DND-41 (cell line): ENCODE results near the gene CLNK.

Experiments
- ATAC-seq: fragments of 200-7000 bp; cut with Tn5 transposase; 3 replicates; pipeline ENCODE4 v1.9.1; 2021; ENCODE audit warnings: low read depth; ENCODE audit not compliant: insufficient read depth
- DNase-seq: peaks from one replicate; pipeline ENCODE4 v3.0.0-alpha.2; 2020
- H2AFZ ChIP-seq: 2 replicates; pipeline ENCODE4 v1.6.0; 2012; ENCODE audit warnings: low read depth, low read length
- H3K27ac ChIP-seq: 2 replicates; pipeline ENCODE4 v1.5.1; 2012; ENCODE audit warnings: low read length, inconsistent platforms
- H3K27me3 ChIP-seq: fragments of 200-600 bp; sonication (generic); 2 replicates; pipeline ENCODE4 v1.6.0; 2012; ENCODE audit warnings: low read length, mild to moderate bottlenecking, inconsistent platforms; ENCODE audit not compliant: insufficient read depth, poor library complexity
- H3K36me3 ChIP-seq: 2 replicates; pipeline ENCODE4 v1.5.1; 2012; ENCODE audit warnings: low read length, inconsistent platforms; ENCODE audit not compliant: insufficient read depth
- H3K4me1 ChIP-seq: 2 replicates; pipeline ENCODE4 v1.5.1; 2012; ENCODE audit warnings: mild to moderate bottlenecking, low read length; ENCODE audit not compliant: insufficient read depth
- H3K4me2 ChIP-seq: 2 replicates; pipeline ENCODE4 v1.6.0; 2012; ENCODE audit warnings: mild to moderate bottlenecking, moderate library complexity, low read length, inconsistent platforms; ENCODE audit not compliant: insufficient read depth
- H3K4me3 ChIP-seq, 2 experiments: fragments of 200-600 bp in 1 of 2; shearing (Covaris generic) in 1 of 2; 2 replicates each; pipeline ENCODE4 v1.5.1; 2012 to 2016; ENCODE audit warnings: inconsistent platforms in 2 of 2, low read length in 2 of 2, mild to moderate bottlenecking in 2 of 2, low read depth in 1 of 2, moderate library complexity in 1 of 2
- H3K79me2 ChIP-seq: 2 replicates; pipeline ENCODE4 v1.6.0; 2012; ENCODE audit warnings: low read length, inconsistent platforms; ENCODE audit not compliant: insufficient read depth
- H3K9ac ChIP-seq: 2 replicates; pipeline ENCODE4 v1.6.0; 2012; ENCODE audit warnings: low read depth, mild to moderate bottlenecking, inconsistent platforms, low read length, moderate library complexity
- H3K9me3 ChIP-seq: 2 replicates; pipeline ENCODE4 v1.5.1; 2012; ENCODE audit warnings: low read length, moderate library complexity, mild to moderate bottlenecking, inconsistent platforms; ENCODE audit not compliant: insufficient read depth, severe bottlenecking
- H4K20me1 ChIP-seq: 2 replicates; pipeline ENCODE4 v1.6.0; 2012; ENCODE audit warnings: low read length; ENCODE audit not compliant: insufficient read depth
- EZH2 ChIP-seq: IDR thresholded peaks from 3 replicates; pipeline ENCODE4 v1.6.1; 2012; ENCODE audit warnings: borderline replicate concordance, low read depth, mild to moderate bottlenecking, moderate library complexity, low read length, inconsistent platforms; ENCODE audit not compliant: severe bottlenecking
- TF ChIP-seq, protein P1 (sequence below): IDR thresholded peaks from 2 replicates; pipeline ENCODE4 v1.5.1; 2012; ENCODE audit warnings: borderline replicate concordance, low read length, moderate library complexity, mild to moderate bottlenecking; ENCODE audit not compliant: poor library complexity, severe bottlenecking; ENCODE audit errors: extremely low read depth

CLNK gene

DNA sequence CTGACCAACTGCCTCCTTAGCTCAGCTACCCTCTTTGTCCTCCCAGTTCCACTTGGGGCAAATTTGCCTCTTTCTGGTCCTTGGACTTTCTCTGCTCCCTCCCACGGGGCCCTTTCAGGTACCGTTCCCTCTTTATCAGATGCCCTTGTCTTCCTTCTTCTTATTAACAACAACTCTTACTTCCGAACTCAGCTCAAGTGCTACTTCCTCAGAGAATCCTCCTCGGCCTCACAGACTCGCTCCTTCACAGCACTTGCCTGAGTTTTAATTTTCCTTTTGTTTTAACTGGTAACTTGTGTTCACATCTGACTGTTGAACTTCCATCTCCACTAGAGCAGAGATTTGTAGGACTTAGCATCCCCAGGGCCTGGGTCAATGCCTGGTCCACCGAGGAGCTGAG, 85.7 kb downstream of the CLNK start:
- no peak overlapping the region for H3K27ac ChIP-seq
- no peak for TF ChIP-seq EZH2
- TF ChIP-seq, protein P1, sequence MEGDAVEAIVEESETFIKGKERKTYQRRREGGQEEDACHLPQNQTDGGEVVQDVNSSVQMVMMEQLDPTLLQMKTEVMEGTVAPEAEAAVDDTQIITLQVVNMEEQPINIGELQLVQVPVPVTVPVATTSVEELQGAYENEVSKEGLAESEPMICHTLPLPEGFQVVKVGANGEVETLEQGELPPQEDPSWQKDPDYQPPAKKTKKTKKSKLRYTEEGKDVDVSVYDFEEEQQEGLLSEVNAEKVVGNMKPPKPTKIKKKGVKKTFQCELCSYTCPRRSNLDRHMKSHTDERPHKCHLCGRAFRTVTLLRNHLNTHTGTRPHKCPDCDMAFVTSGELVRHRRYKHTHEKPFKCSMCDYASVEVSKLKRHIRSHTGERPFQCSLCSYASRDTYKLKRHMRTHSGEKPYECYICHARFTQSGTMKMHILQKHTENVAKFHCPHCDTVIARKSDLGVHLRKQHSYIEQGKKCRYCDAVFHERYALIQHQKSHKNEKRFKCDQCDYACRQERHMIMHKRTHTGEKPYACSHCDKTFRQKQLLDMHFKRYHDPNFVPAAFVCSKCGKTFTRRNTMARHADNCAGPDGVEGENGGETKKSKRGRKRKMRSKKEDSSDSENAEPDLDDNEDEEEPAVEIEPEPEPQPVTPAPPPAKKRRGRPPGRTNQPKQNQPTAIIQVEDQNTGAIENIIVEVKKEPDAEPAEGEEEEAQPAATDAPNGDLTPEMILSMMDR, result no peak

GRCh38 chr4:10596586-10597290, 87.8 kb downstream of the CLNK start:
- no peak for DNase-seq
- ATAC-seq, result no peak
- TF ChIP-seq, protein P1, result no peak
- TF ChIP-seq EZH2, result no peak
- no peaks in the 10 kb centered on the region for H3K4me1 ChIP-seq
- H3K27me3 ChIP-seq, result no peaks in the 10 kb centered on the region
- H3K27ac ChIP-seq, result no peak overlapping the region
- H4K20me1 ChIP-seq, result no peaks in the 10 kb centered on the region
- no peaks in the 10 kb centered on the region for H3K36me3 ChIP-seq
- no peak overlapping the region for H3K4me3 ChIP-seq
- no peak overlapping the region for H3K9ac ChIP-seq
- no peak overlapping the region for H3K4me2 ChIP-seq
- no peaks in the 10 kb centered on the region for H3K9me3 ChIP-seq
- no peaks in the 10 kb centered on the region for H3K79me2 ChIP-seq
- H2AFZ ChIP-seq, result no peak overlapping the region

More for the DNA sequence above, 85.7 kb downstream of the CLNK start:
- no peak overlapping the region for H3K9ac ChIP-seq
- H3K27me3 ChIP-seq, result no peaks in the 10 kb centered on the region
- no peak overlapping the region for H2AFZ ChIP-seq
- H3K79me2 ChIP-seq, result no peaks in the 10 kb centered on the region
- H3K9me3 ChIP-seq, result no peaks in the 10 kb centered on the region
- ATAC-seq (no peak), DNase-seq (no peak)
- H3K4me1 ChIP-seq, result no peaks in the 10 kb centered on the region
- no peak overlapping the region for H3K4me3 ChIP-seq
- H3K4me2 ChIP-seq, result no peak overlapping the region
- H4K20me1 ChIP-seq, result no peaks in the 10 kb centered on the region
- H3K36me3 ChIP-seq, result no peaks in the 10 kb centered on the region

GRCh38 chr4:10593130-10593529, 91.4 kb downstream of the CLNK start:
- no peaks in the 10 kb centered on the region for H4K20me1 ChIP-seq
- no peak overlapping the region for H3K9ac ChIP-seq
- no peak overlapping the region for H3K4me3 ChIP-seq
- H2AFZ ChIP-seq, result no peak overlapping the region
- peaks cover 25% of the 10 kb centered on the region for H3K4me1 ChIP-seq
- H3K9me3 ChIP-seq, result no peaks in the 10 kb centered on the region
- no peak for ATAC-seq
- no peak overlapping the region for H3K27ac ChIP-seq
- TF ChIP-seq, protein P1, result no peak
- TF ChIP-seq EZH2, result no peak
- no peak overlapping the region for H3K4me2 ChIP-seq
- DNase-seq, result no peak
- H3K79me2 ChIP-seq, result no peaks in the 10 kb centered on the region
- H3K36me3 ChIP-seq, result no peaks in the 10 kb centered on the region
- no peaks in the 10 kb centered on the region for H3K27me3 ChIP-seq
